HG03439 (cell line): ENCODE measurements around the gene RSPH1.

Source experiments
- ATAC-seq: cut with Tn5 transposase; IDR thresholded peaks from one replicate; pipeline ENCODE4 v1.9.1; 2021; ENCODE audit warnings: mild to moderate bottlenecking, moderate library complexity; ENCODE audit not compliant: unreplicated experiment

The RSPH1 gene

GRCh38 chr21:42532466-42533181 is 36.6 kb upstream of the RSPH1 start:
- ATAC-seq, result no peak

- ATAC-seq, result no peak
Observed at GRCh38 chr21:42531771-42532170, 35.7 kb upstream of the RSPH1 start.

- no peak for ATAC-seq
Observed at GRCh38 chr21:42530167-42530518, 34.1 kb upstream of the RSPH1 start.

- ATAC-seq, result peak; percentile 30
Observed at GRCh38 chr21:42527489-42528158, 31.6 kb upstream of the RSPH1 start.

GRCh38 chr21:42527127-42527488 is 31.1 kb upstream of the RSPH1 start:
- no peak for ATAC-seq

GRCh38 chr21:42526379-42526727 is 30.3 kb upstream of the RSPH1 start:
- no peak for ATAC-seq

- ATAC-seq, result no peak
Observed at GRCh38 chr21:42525676-42526378, 29.8 kb upstream of the RSPH1 start.

GRCh38 chr21:42525029-42525581 is 29.1 kb upstream of the RSPH1 start:
- peak; percentile 28 for ATAC-seq

- ATAC-seq, result peak; percentile 66
Observed at GRCh38 chr21:42524341-42525028, 28.5 kb upstream of the RSPH1 start.

- no peak for ATAC-seq
Observed at GRCh38 chr21:42523941-42524340, 27.9 kb upstream of the RSPH1 start.

GRCh38 chr21:42523211-42523610 is 27.2 kb upstream of the RSPH1 start:
- no peak for ATAC-seq

GRCh38 chr21:42522771-42523170 is 26.7 kb upstream of the RSPH1 start:
- no peak for ATAC-seq

GRCh38 chr21:42522271-42522670 is 26.2 kb upstream of the RSPH1 start:
- ATAC-seq, result no peak

- no peak for ATAC-seq
Observed at GRCh38 chr21:42521805-42522204, 25.8 kb upstream of the RSPH1 start.

GRCh38 chr21:42521384-42521783 is 25.4 kb upstream of the RSPH1 start:
- ATAC-seq, result no peak

- ATAC-seq, result no peak
Observed at GRCh38 chr21:42520628-42521253, 24.7 kb upstream of the RSPH1 start.

GRCh38 chr21:42518626-42519025 is 22.6 kb upstream of the RSPH1 start:
- no peak for ATAC-seq

- ATAC-seq, result no peak
Observed at GRCh38 chr21:42518215-42518614, 22.2 kb upstream of the RSPH1 start.

- ATAC-seq, result no peak
Observed at GRCh38 chr21:42515708-42516502, 19.9 kb upstream of the RSPH1 start.

- no peak for ATAC-seq
Observed at GRCh38 chr21:42514883-42515228, 18.8 kb upstream of the RSPH1 start.
